Gastrocnemius medialis (tissue), 4 donors: Measurements from ENCODE around the gene CACNA2D1. TPM values are rescaled to one million over a fixed set of nuclear protein-coding genes. Genes with fewer than 3 reads are reported as not detected.

Experiments
- ATAC-seq, 2 donors: fragments of 150-250 bp; one replicate each; pipeline ENCODE4 v1.9.1; 2016
- DNase-seq, 2 donors: peaks; one replicate each; pipeline ENCODE4 v3.0.0-alpha.2; 2019
- H3K27ac ChIP-seq, 4 donors: fragments of 200-600 bp; sonication (generic); 1 replicate in 1 of 4; 2 replicates in 3 of 4; pipeline ENCODE4 v1.5.1; 2016 to 2018; ENCODE audit warnings: mild to moderate bottlenecking in 2 of 4, moderate library complexity in 1 of 4
- H3K27me3 ChIP-seq, 3 donors: fragments of 200-600 bp; sonication (generic) in 2 of 3; 1 replicate in 1 of 3; 2 replicates in 2 of 3; pipeline versions ENCODE4 v1.5.1 to v1.6.0; 2016 to 2019; ENCODE audit warnings: mild to moderate bottlenecking in 1 of 3, moderate library complexity in 1 of 3
- H3K36me3 ChIP-seq, 2 donors: fragments of 200-600 bp; sonication (generic) in 1 of 2; one replicate each; pipeline ENCODE4 v1.5.1; 2017 to 2018
- H3K4me1 ChIP-seq, 2 donors: fragments of 200-600 bp; sonication (generic) in 1 of 2; one replicate each; pipeline ENCODE4 v1.5.1; 2016 to 2017; ENCODE audit warnings: mild to moderate bottlenecking in 2 of 2
- H3K4me3 ChIP-seq, 4 donors: fragments of 200-600 bp; sonication (generic) in 3 of 4; 1 replicate in 1 of 4; 2 replicates in 3 of 4; pipeline ENCODE4 v1.5.1; 2016 to 2019; ENCODE audit warnings: mild to moderate bottlenecking in 2 of 4
- H3K9me3 ChIP-seq, 3 donors: fragments of 200-600 bp; sonication (generic) in 2 of 3; 1 replicate in 1 of 3; 2 replicates in 2 of 3; pipeline ENCODE4 v1.5.1; 2016 to 2019
- CTCF ChIP-seq, 5 experiments: fragments of 450-650 bp in 3 of 5; fragments of 200-600 bp in 2 of 5; sonication (generic) in 2 of 5; IDR thresholded peaks in 4 of 5; conservative IDR thresholded peaks in 1 of 5; 1 replicate in 4 of 5; 2 replicates in 1 of 5; pipeline ENCODE4 v1.5.1; 2016 to 2019; ENCODE audit warnings: antibody characterized with exemption in 5 of 5, mild to moderate bottlenecking in 3 of 5, moderate library complexity in 3 of 5
- POLR2A ChIP-seq, 2 donors: fragments of 450-650 bp; IDR thresholded peaks; one replicate each; pipeline ENCODE4 v1.6.1; 2017; ENCODE audit warnings: antibody characterized with exemption in 2 of 2, mild to moderate bottlenecking in 2 of 2, moderate library complexity in 2 of 2
- in situ Hi-C, 4 donors: fragments of 200-750 bp; cut with MboI; loops; one replicate each; pipeline versions ENCODE4 v1.15.0 to v1.8.0; 2017; ENCODE audit warnings: low sequenced_read_pairs in 4 of 4
- intact Hi-C: fragments of 100-400 bp; cut with DNase I; formaldehyde crosslinking; loops from one replicate; pipeline ENCODE4 v1.15.1; 2023; ENCODE audit warnings: low total_unique reads
- total RNA-seq, 4 donors: library from RNA; depleted of rRNA; stranded (reverse); fragments of >200 nt; gene quantifications; one replicate each; pipeline versions ENCODE4 v1.1.0 to v1.2.3, GENCODE V29; 2016

Gene CACNA2D1
- total RNA-seq, 4 donors from 2014 or later = 83.9 to 157 (median 120) TPM

- intact Hi-C loops = loop anchor here (2.0 to 10.0 kb wide), 2 partner anchors 207 to 1807 kb away; no protein-coding TSS in a partner anchor
- peak overlapping the region; percentile 88 to 94 (median 92) for H3K27ac ChIP-seq
- TF ChIP-seq CTCF (IDR thresholded peaks at IDR 0.05 in 4 of 5, conservative IDR thresholded peaks at IDR 0.05 in 1 of 5) (no peak), POLR2A (IDR thresholded peaks at IDR 0.05) (no peak)
Observed at GRCh38 chr7:82411732-82412131, 31.8 kb downstream of the CACNA2D1 start.

GRCh38 chr7:82410461-82410860 is 33.1 kb downstream of the CACNA2D1 start:
- H3K27ac ChIP-seq = peak overlapping the region; percentile 88 to 94 (median 92)
- intact Hi-C loops (loop anchor here (2.0 to 10.0 kb wide), 2 partner anchors 206 to 1806 kb away; no protein-coding TSS in a partner anchor), in situ Hi-C loops (loop anchor here in 1 of 4 donors (25.0 kb wide), 1 partner anchor 1773 kb away; the partner anchor contains the start of gene CD36)
- peak in 1 of 2 donors; percentile 66 for TF ChIP-seq POLR2A (IDR thresholded peaks at IDR 0.05)
- TF ChIP-seq CTCF (IDR thresholded peaks at IDR 0.05 in 4 of 5, conservative IDR thresholded peaks at IDR 0.05 in 1 of 5) = no peak
- ATAC-seq (peak; percentile 98 to 99), DNase-seq (peak; percentile 82 to 94)
- peak overlapping the region; percentile 16 to 44 (median 32) for H3K4me3 ChIP-seq
- no peaks in the 10 kb centered on the region for H3K36me3 ChIP-seq
- H3K9me3 ChIP-seq = no peaks in the 10 kb centered on the region
- H3K27me3 ChIP-seq = no peaks in the 10 kb centered on the region
- H3K4me1 ChIP-seq = peaks cover 41 to 56% of the 10 kb centered on the region in 2 donors

More at GRCh38 chr7:82411732-82412131, 31.8 kb downstream of the CACNA2D1 start:
- no peak for DNase-seq
- Histone ChIP-seq H3K4me3 (no peak overlapping the region), H3K27me3 (no peaks in the 10 kb centered on the region), H3K4me1 (peaks cover 46 to 61% of the 10 kb centered on the region in 2 donors), H3K36me3 (no peaks in the 10 kb centered on the region), H3K9me3 (no peaks in the 10 kb centered on the region)
- ATAC-seq = no peak
- in situ Hi-C loops = loop anchor here in 1 of 4 donors (25.0 kb wide), 1 partner anchor 1774 kb away; the partner anchor contains the start of gene CD36

GRCh38 chr7:82406937-82407336 is 36.6 kb downstream of the CACNA2D1 start:
- TF ChIP-seq POLR2A (IDR thresholded peaks at IDR 0.05) = no peak
- TF ChIP-seq CTCF (IDR thresholded peaks at IDR 0.05 in 4 of 5, conservative IDR thresholded peaks at IDR 0.05 in 1 of 5) = no peak
- H3K36me3 ChIP-seq = no peaks in the 10 kb centered on the region
- no peak overlapping the region for H3K4me3 ChIP-seq
- intact Hi-C loops (no loop called here), in situ Hi-C loops (loop anchor here in 1 of 4 donors (25.0 kb wide), 1 partner anchor 1770 kb away; the partner anchor contains the start of gene CD36)
- no peaks in the 10 kb centered on the region for H3K27me3 ChIP-seq
- DNase-seq = no peak
- H3K27ac ChIP-seq = peak overlapping the region; percentile 33 to 94 (median 89)
- no peak for ATAC-seq
- H3K4me1 ChIP-seq = peaks cover 41 to 47% of the 10 kb centered on the region in 2 donors
- H3K9me3 ChIP-seq = no peaks in the 10 kb centered on the region

GRCh38 chr7:82405301-82405700 is 38.3 kb downstream of the CACNA2D1 start:
- ATAC-seq (no peak), DNase-seq (no peak)
- Histone ChIP-seq H3K4me3 (no peak overlapping the region), H3K27me3 (no peaks in the 10 kb centered on the region), H3K27ac (peak overlapping the region; percentile 77 to 87 (median 81)), H3K4me1 (peaks cover 31 to 42% of the 10 kb centered on the region in 2 donors), H3K36me3 (no peaks in the 10 kb centered on the region), H3K9me3 (no peaks in the 10 kb centered on the region)
- TF ChIP-seq POLR2A (IDR thresholded peaks at IDR 0.05) = no peak
- TF ChIP-seq CTCF (IDR thresholded peaks at IDR 0.05 in 4 of 5, conservative IDR thresholded peaks at IDR 0.05 in 1 of 5) = no peak
- intact Hi-C loops (no loop called here), in situ Hi-C loops (loop anchor here in 1 of 4 donors (25.0 kb wide), 1 partner anchor 1768 kb away; the partner anchor contains the start of gene CD36)
